Keratinocyte (primary cell): ENCODE results near the gene GOLIM4.

Experiments
- CTCF ChIP-seq, 3 experiments: IDR thresholded peaks in 1 of 3; conservative IDR thresholded peaks in 1 of 3; optimal IDR thresholded peaks in 1 of 3; 2 replicates in 2 of 3; 3 replicates in 1 of 3; pipeline versions ENCODE3 to v1.5.1; 2011; ENCODE audit warnings: low read length in 3 of 3, mild to moderate bottlenecking in 3 of 3, moderate library complexity in 2 of 3, control low read depth in 1 of 3, inconsistent platforms in 1 of 3; ENCODE audit not compliant: insufficient read depth in 2 of 3; ENCODE audit errors: extremely low read depth in 1 of 3
- EZH2 ChIP-seq: IDR thresholded peaks from one replicate; pipeline ENCODE4 v1.6.1; 2012; ENCODE audit warnings: inconsistent platforms, mild to moderate bottlenecking, low read length, moderate library complexity

- no peak for TF ChIP-seq CTCF (optimal IDR thresholded peaks at IDR 0.05 in 1 of 3, IDR thresholded peaks at IDR 0.05 in 1 of 3, conservative IDR thresholded peaks at IDR 0.05 in 1 of 3; ENCODE audit: extremely low read depth in 1 of 3, insufficient read depth in 2 of 3, low read length in 3 of 3)
- TF ChIP-seq EZH2 = no peak
These were observed 4.3 kb downstream of the GOLIM4 start for GRCh38 chr3:168091302-168091858.
